K562 (cell line): ENCODE measurements around the gene SOCS3.

Experiments used
- FOXK1 ChIP-seq: sonication (generic); formaldehyde crosslinking; IDR thresholded peaks from 2 replicates; pipeline ENCODE4 v1.8.0; 2022; ENCODE audit warnings: missing genetic modification reagents, mild to moderate bottlenecking, borderline replicate concordance
- PYGO2 ChIP-seq: fragments of 450-650 bp; IDR thresholded peaks from 2 replicates; pipeline ENCODE4 v1.6.1; 2016; ENCODE audit warnings: mild to moderate bottlenecking, missing genetic modification characterization, moderate library complexity, missing compliant biosample characterization
- ZKSCAN1 ChIP-seq: fragments of 150-350 bp; IDR thresholded peaks from 2 replicates; pipeline ENCODE4 v1.6.1; 2016; ENCODE audit warnings: low read depth, low read length
- TF ChIP-seq, protein P1 (sequence below), 3 experiments: IDR thresholded peaks in 2 of 3; conservative IDR thresholded peaks in 1 of 3; 2 replicates each; pipeline ENCODE4 v1.5.1; 2011 to 2012; ENCODE audit warnings: low read length in 3 of 3, mild to moderate bottlenecking in 3 of 3, control low read depth in 2 of 3, improper control_type of control experiment in 1 of 3, inconsistent platforms in 1 of 3, low read depth in 1 of 3, mixed read lengths in 1 of 3, moderate library complexity in 1 of 3; ENCODE audit not compliant: insufficient read depth in 2 of 3

- no peak for TF ChIP-seq FOXK1 (CRISPR knock-in tag)
- TF ChIP-seq ZKSCAN1: no peak
- no peak for TF ChIP-seq PYGO2
- TF ChIP-seq, protein P1, sequence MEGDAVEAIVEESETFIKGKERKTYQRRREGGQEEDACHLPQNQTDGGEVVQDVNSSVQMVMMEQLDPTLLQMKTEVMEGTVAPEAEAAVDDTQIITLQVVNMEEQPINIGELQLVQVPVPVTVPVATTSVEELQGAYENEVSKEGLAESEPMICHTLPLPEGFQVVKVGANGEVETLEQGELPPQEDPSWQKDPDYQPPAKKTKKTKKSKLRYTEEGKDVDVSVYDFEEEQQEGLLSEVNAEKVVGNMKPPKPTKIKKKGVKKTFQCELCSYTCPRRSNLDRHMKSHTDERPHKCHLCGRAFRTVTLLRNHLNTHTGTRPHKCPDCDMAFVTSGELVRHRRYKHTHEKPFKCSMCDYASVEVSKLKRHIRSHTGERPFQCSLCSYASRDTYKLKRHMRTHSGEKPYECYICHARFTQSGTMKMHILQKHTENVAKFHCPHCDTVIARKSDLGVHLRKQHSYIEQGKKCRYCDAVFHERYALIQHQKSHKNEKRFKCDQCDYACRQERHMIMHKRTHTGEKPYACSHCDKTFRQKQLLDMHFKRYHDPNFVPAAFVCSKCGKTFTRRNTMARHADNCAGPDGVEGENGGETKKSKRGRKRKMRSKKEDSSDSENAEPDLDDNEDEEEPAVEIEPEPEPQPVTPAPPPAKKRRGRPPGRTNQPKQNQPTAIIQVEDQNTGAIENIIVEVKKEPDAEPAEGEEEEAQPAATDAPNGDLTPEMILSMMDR (IDR thresholded peaks at IDR 0.05 in 2 of 3, conservative IDR thresholded peaks at IDR 0.05 in 1 of 3; ENCODE audit: insufficient read depth in 2 of 3, low read depth in 1 of 3, low read length in 3 of 3): no peak
Measured at GRCh38 chr17:78391051-78391431, 31.2 kb upstream of the SOCS3 start.
